Endometrial microvascular endothelial cells (primary cell): ENCODE data around the gene MICALL2. TPM values are rescaled to one million over a fixed set of nuclear protein-coding genes. Genes with fewer than 3 reads are reported as not detected.

Experiments used
- in situ Hi-C: cut with HindIII; loops from 2 replicates; pipeline ENCODE4 v1.10.0; 2017; ENCODE audit warnings: low sequenced_read_pairs, low pct_unique_long_range_greater_than_20kb; ENCODE audit errors: inconsistent ontology term
- total RNA-seq: library from RNA; depleted of rRNA; stranded (reverse); fragments of >200 nt; gene quantifications from one replicate; pipeline ENCODE4 v1.2.3, GENCODE V29; 2015; ENCODE audit errors: inconsistent ontology term

MICALL2 gene
- total RNA-seq, 1 donor from 2014 or later, result 28.2 TPM

GRCh38 chr7:1440620-1441019 lies 18.6 kb downstream of the MICALL2 start:
- in situ Hi-C loops, result no loop called here

- in situ Hi-C loops, result no loop called here
These were observed 19.6 kb downstream of the MICALL2 start for GRCh38 chr7:1439373-1440363.

GRCh38 chr7:1438821-1439220 lies 20.4 kb downstream of the MICALL2 start:
- in situ Hi-C loops, result no loop called here

DNA sequence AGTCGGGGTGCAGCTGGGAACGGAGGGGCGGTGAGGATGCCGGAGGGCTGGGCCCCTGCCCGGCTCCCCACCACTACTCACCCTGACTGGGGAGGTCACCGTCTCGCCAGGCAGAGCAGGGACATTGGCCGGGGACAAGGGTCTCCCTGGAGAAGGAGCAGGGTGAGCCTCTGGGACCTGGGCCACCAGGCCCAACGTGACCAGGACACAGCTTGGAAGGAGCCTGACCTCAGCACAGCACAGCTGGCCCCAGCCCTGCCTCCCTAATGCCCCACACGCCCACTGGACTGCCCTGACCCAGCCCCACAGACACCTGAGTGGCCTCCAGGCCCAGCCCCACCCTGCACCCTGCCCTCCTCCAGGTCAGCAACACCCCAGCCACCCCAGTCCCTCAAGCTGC lies 21.1 kb downstream of the MICALL2 start:
- in situ Hi-C loops, result no loop called here

GRCh38 chr7:1437155-1437880 lies 22.0 kb downstream of the MICALL2 start:
- in situ Hi-C loops, result no loop called here

DNA sequence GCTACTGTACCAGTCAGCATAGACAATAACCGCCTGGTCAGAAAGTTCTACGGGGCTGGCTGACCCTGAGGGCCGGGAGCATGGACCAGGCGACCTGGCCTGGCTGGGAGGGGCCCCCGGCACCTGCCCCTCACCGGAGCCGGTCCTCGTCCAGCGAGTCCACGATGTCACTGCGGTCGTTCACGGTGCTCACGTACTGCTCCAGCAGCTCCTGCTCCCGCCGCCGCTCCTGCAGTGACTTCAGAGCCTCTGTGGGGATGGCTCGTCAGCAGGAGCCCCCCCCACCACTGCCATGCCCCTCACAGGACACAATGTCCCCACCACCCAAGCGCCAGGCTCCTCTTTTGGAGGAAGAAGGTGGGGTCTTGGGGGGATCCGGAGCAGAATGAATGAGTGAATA lies 22.7 kb downstream of the MICALL2 start:
- in situ Hi-C loops, result no loop called here

DNA sequence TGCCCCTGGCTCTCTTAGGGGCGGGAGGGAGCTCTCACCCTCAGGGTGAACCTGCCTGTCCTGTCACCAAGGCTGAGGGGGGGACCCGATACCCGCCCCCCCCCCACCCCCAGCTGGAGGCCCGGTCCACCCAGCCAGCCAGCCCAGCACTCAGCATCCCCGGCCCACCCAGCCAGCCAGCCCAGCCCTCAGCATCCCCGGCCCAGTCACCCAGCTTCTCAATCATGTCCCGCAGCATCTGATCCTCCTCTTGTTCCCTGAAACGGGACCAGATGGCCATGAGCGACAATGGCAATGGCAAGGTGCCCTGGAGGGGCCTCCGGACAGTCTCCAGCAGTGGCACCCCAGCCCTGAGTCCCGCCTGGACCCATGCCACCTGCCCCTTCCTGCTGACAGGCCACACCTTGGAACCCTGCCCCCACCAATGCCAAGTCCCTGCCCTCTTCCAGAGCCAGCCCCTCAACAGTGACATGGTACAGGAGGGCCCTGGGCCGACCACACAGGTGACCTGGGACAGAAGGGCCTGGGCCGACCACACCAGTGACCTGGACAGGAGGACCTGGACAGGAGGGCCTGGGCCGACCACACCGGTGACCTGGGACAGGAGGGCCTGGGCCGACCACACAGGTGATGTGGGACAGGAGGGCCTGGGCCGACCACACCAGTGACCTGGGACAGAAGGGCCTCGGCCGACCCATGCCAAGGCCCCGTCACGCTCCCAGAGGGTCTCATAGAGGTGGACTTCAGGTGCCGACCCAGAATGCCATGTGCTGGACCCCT lies 24.2 kb downstream of the MICALL2 start:
- in situ Hi-C loops, result no loop called here

DNA sequence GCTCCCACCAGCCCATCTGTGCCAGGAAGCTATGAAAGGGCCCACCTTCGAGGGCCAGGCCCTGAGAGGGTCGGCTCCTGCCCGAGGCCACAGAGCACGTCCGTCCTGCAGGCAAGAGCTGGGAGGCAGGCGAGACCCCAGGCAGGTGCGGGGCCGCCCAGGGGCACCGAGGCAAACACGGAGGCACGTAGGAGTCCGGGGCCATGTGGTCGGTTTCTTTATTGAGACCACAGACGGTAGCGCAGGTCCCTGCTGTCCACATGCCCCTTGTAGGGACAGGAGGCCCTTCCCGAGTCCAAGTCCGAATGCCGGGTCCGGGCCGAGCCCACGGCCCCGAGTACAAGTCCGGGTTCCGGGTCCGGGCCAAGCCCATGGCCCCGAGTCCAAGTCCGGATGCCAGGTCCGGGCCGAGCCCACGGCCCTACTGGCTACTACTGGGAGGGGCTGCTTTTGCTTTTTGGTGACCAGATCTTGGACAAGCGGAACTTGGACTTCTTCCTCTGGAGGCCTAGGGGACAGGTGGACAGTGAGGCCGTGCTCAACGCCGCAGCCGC lies 25.0 kb downstream of the MICALL2 start:
- in situ Hi-C loops, result no loop called here

DNA sequence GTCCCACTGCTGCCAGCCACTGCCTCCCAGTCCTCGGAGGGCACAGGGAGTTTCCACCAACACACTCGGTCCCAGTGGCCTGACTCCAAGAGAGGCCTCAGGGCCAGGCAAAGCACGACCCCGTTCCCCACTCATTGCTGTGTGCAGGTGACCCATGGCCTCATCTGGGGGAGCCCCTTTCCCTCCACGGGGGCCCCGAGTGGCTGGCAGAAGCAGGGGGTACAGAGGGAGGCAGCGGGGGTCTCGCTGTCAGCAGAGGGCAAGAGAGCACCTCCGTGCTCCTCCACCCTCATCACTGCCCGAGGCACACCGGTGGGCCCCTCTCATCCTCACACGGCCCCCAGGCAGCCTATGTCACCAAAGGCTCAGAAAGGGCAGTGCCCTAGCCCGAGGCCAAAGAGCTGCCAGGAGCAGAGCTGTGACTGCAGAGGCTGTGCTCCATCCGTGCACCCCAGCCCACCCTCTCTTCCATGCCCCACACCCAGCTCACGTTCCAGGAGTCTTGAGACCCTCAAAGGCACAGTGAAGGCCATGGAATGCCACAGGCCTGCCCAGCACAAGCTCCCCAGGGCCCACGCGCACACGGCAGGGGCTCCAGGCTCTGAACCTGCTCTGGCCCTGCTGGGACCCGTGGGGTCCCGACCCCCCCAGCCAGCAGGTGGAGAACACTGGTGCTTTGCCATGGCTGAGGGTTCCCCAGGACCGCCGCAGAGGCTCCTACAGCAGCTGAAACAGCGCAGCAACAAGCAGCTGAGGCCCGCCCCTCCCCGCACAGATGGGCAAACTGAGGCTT lies 25.9 kb downstream of the MICALL2 start:
- in situ Hi-C loops, result no loop called here

- in situ Hi-C loops, result no loop called here
These were observed 26.7 kb downstream of the MICALL2 start for GRCh38 chr7:1432411-1433082.

DNA sequence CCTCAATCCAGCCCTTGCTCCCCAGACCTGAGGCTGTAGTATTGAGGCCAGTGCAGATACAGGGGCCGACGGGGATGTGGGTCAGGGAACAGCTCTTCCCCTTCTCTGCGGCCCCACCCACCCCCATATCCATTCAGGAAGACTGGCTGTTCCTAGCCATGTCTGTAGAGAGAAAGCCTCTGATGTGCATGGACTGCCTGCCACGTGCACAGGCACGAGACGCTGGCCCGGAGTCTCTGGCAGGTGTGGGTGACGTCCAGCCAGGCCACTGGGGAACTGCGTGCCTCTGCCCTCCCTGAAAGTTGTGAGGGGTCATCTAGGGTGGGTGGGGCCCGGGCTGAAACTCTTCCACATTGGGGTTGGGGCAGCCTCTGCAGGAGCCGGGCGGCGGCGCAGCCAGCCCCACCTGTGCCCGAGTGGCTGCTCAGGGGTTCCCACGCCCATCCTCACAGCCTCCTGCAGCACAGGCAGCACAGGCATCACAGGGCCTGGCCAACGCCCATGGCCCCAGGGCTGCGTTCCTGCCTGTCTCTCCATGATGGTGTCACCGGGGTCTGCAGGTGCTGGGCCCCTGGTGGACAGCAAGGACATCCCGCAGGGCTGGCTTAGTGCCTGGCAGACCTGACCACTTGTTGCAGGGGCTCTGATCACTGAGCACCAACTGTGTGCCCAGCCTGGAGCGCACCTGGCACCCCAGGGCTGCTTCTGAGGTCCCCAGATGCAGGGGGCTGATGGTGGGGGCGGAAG lies 27.5 kb downstream of the MICALL2 start:
- in situ Hi-C loops, result no loop called here

- in situ Hi-C loops, result no loop called here
These were observed 28.0 kb downstream of the MICALL2 start for GRCh38 chr7:1431226-1431625.

DNA sequence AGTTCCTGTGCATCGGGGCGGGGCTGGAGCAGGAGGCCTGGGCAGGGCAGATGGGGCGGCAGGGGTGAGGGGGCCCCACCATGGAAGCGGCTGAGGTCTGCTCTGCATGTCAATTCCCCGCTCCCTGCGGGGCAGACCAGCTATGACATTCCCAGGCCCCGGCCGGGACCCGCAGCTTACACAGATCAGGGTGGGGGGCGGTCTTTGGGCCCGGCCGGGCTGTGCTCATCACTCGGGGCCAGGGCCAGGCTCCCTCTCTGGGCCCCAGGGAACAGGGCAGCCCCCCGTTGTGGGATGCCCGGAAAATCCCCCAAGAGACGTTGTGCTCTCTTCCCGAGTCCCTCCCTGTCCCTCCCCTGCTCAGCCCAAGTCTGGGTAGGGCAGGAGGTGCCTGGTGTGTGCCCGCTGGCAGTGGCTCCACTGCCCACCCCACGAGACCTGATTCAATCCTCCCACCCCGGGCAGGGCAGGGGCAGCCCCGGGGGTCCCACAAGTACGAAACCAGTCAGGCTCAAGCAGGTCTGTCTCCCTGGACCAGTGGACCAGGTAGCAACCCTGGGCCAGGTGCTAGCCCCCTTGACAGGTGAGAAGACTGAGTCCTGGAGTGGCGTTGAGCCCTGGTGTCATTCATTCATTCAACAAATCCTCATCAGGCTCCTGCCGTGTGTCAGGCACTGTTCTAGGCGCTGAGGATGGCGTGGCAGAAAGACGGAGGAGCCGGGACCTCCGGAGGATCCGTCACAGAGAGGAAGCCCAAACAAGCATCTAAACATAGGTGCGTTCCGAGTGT lies 29.0 kb downstream of the MICALL2 start:
- in situ Hi-C loops, result no loop called here

DNA sequence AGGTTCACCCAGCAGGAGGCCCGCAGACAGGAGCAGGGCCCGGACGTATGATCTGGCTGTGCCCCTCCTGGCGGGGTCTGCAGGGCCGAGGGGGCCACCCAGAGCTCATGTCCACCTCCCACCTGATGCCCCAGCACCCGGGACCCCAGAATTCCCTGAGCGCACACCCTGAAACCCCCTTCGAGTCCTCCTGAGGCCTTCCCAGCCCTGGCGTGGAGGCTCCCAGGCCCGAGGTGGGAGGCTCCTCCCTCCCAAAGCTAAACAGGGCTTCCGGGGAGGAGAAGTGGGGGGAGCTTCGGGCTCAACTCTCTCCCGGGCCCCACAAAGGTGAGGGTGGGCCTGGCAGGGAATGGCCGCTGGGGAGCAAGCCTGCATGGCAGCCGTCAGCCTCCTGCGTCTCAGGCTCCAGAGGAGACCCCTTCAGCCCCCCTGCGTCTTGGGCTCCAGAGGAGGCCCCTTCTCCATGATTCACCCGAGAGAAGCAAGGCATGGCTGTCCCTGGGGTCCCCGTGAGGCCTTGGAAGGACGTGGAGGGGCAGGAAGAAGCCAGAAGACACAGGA lies 30.2 kb downstream of the MICALL2 start:
- in situ Hi-C loops, result no loop called here

DNA sequence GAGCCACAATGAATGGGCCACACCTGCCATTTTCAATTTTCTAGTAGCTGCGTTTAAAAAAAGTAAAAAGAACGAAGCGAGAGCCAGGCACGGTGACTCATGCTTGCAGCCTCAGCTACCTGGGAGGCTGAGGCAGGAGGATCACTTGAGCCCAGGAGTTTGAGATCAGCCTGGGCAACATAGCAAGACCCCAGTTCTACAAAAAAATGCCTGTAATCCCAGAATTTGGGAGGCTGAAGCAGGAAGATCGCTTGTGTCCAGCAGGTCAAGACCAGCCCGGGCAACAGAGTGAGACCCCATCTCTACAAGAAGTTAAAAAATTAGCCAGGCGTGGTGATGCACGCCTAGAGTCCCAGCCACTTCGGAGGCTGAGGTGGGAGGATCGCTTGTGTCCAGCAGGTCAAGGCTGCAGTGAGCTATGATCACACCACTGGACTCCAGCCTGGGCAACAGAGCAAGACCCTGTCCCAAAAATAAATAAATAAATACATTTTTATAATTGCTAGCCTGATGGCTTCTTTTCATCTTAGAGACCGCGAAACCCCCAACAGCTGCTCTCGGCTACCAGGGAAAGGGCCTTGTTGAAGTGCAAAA lies 32.1 kb downstream of the MICALL2 start:
- in situ Hi-C loops, result no loop called here

GRCh38 chr7:1426474-1426873 lies 32.8 kb downstream of the MICALL2 start:
- in situ Hi-C loops, result no loop called here
